Measurements from ENCODE around the gene APP.

DNA sequence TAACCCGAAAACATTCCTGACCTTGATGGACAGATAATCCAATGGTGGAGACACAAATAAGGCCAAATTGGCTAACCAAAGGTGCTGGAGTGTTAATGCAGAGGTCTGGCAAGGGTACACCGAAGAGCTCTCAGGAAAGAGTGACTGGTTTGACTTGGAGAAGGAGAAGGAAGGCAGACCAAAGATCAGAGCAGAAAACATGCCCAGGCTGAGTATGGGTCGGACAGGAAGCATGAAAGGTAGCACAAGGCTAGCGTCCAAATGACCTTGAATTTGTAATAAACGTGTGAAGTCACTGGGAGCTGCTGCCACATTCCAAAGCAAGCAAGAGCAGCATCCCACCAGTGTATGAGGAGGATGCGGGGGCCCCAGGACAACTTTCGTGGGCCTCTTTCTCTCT is 45.7 kb downstream of the APP start:
- TF ChIP-seq, protein P1, sequence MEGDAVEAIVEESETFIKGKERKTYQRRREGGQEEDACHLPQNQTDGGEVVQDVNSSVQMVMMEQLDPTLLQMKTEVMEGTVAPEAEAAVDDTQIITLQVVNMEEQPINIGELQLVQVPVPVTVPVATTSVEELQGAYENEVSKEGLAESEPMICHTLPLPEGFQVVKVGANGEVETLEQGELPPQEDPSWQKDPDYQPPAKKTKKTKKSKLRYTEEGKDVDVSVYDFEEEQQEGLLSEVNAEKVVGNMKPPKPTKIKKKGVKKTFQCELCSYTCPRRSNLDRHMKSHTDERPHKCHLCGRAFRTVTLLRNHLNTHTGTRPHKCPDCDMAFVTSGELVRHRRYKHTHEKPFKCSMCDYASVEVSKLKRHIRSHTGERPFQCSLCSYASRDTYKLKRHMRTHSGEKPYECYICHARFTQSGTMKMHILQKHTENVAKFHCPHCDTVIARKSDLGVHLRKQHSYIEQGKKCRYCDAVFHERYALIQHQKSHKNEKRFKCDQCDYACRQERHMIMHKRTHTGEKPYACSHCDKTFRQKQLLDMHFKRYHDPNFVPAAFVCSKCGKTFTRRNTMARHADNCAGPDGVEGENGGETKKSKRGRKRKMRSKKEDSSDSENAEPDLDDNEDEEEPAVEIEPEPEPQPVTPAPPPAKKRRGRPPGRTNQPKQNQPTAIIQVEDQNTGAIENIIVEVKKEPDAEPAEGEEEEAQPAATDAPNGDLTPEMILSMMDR (IDR thresholded peaks at IDR 0.05): no peak
- TF ChIP-seq POLR2AphosphoS5 (IDR thresholded peaks at IDR 0.05): no peak
